HG03469 (cell line): ENCODE measurements around the gene MAP4K5.
"Not testable (repeated sequence)": the region's sequence is repeated elsewhere in the genome, so short reads cannot be mapped to it uniquely, and the experiment has no call there.

Source experiments
- ATAC-seq: cut with Tn5 transposase; IDR thresholded peaks from one replicate; pipeline ENCODE4 v1.9.1; 2021; ENCODE audit warnings: mild to moderate bottlenecking, moderate library complexity, moderate number of reproducible peaks; ENCODE audit not compliant: unreplicated experiment

The MAP4K5 gene

DNA sequence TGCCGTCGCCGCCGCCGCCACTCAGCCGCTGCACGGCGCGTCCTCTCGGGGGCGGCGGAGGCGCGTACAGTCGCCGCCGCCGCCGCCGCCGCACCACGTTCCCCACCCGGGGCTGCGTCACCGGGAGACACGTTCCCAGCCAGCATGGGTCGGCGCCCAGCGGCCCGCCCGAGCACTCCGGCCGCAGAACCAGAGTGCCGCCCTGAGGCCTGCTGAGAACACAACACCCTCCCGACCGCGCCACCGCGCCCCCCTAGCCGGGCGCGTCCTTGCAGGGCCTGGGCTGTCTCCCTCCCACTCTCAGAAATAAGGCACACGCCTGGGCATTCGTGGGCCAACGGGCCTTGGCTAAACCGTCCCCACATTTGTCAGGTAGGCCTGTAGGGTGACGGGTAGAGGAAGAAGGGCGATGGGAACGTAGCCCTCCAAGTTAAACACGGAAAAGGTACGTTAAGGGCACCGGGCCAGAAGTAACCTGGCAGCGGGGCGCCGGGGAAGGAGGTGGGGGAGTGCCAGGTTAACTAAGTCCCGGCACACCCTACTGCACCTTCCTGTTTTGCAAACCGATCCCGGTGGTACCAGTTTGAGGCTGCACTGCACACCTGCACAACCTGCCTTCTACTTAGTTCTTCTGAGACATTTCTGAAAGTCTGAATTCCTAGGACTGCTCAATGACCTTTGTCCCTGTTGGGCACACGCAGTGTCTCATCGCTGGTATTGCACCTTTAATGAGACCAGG lies at the start of gene MAP4K5:
MAP4K5 (minus strand) TSS at position 68 of the 739 bp plus-strand sequence. CDS start 520 bp downstream, outside the sequence.
- peak; percentile 86 for ATAC-seq

DNA sequence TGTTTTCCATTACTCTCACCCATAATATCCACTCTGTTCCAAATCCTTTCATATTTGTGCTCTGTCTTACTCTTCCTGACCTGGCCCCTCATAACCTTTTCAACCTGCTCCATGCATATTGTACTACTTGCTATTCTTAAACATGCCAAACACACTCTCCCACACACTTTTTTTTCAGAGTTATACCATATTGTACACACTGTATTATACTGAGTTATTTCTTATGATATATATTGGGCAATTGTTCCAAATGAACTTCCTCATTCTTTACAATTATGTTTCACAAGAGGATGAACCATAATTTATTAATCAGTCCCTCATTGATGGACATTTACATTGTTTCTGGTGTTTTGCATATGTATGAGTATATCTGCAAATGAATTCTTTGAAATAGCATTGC lies 46.1 kb upstream of the MAP4K5 start:
- no peak for ATAC-seq

DNA sequence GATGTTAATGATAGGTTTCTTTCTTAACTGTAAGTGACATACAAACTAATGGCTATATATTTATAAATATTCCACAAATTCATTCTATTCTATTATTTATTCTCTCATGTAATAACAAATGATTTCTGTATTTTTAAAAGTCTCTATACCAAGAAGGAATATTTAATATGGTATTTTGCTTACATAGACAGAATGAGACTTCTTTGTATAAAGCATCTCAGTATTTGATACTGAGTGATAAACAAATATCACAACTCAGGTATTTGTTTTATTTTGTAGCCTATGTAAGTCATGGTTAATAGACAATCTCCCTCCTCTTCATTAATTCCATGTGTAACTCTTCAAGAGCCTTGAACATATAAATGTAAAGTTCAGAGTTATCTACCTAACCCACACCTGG lies 45.6 kb upstream of the MAP4K5 start:
- ATAC-seq, result no peak

DNA sequence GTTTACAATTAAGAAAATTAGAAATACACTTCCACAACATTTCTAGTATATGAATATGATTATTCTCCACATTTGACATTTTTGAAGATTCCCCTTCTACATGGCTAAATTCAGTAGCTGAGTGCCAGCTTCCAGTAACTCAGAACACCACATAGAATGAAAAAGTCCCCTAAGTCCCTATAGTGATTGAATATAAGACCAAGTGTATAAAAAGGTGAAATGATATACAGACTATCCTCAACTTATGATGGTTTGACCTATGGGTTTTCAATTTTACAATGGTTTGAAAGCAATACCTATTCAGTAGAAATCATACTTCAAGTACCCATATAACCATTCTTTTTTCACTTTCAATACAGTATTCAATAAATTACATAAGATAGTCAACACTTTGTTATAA lies 43.4 kb upstream of the MAP4K5 start:
- ATAC-seq, result no peak

DNA sequence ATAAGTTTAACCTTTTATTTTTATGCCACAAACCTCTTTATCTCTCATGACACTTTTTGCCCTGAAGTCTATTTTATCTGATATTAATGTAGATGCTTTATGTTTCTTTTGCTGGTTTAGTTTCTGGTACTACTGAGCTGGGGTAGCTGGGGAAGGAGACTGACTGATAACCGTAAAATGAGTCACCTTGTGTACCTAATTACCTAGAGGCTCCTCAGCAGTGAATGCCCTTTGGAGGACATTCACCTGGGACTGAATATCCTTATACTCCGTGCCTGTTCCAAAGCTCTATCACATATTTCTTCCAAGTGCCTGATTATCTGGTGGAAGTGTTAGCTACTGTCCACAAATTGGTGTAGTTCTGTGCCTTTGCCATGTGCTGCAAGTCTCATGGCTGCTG lies 41.5 kb upstream of the MAP4K5 start:
- ATAC-seq, result no peak

DNA sequence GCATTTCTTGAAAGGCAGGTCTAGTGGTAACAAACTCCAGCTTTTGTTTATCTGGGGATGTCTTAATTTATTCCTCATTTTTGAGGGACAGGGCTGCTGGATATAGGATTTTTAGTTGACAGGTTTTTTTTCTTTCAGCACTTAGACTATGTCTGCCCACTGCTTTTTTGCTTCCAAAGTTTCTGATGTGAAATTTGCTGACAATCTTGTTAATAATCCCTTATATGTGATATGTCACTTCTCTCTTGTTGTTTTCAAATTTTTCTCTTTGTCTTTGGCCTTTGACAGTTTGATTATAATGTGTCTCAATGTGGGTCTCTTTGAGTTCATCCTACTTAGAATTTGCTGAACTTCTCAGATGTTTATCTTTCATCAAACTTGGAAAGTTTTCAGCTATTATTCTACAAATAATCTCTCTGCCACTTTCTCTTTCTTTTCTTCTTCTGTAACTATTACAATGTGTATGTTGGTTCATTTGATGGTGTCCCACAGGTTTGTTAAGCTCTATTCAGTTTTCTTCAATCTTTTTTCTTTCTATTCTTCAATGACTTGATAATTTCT lies 37.4 kb upstream of the MAP4K5 start:
- no peak for ATAC-seq

DNA sequence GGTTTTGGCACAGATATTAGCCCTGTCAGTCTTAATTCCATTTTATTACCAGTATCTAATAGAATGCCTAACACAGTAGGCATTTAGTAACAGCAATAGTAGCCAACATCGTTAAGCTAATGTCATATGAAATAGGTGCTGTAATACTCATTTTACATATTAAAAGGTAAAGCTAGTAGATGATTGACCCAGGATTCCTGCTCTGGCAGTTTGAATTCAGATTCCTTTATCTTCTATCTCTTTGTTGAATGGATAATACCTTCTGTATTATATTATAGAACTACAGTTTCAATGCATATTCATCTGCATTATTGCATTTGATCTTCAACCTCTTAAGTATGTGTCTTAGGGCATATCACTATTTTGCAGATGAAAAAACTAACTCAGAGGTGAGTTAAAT lies 30.5 kb upstream of the MAP4K5 start:
- no peak for ATAC-seq

DNA sequence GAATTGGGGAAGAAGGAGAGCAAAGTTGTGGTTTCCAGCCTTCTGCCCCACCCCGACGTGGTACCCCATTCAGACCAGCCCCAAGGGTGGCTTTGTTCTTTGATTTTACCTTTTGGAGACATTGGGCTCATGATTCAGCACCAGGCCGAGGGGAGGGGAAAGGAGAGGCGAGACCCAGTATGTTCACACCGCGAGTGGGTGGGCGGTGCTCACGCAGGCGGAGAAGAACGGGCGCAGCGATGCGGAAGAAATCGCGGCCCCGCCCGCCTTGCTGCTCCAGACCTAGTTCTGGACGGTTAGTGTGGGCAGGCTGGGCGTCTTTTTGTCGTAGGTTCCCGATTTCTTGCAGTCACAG lies 28.5 kb upstream of the MAP4K5 start:
- ATAC-seq, result no peak

DNA sequence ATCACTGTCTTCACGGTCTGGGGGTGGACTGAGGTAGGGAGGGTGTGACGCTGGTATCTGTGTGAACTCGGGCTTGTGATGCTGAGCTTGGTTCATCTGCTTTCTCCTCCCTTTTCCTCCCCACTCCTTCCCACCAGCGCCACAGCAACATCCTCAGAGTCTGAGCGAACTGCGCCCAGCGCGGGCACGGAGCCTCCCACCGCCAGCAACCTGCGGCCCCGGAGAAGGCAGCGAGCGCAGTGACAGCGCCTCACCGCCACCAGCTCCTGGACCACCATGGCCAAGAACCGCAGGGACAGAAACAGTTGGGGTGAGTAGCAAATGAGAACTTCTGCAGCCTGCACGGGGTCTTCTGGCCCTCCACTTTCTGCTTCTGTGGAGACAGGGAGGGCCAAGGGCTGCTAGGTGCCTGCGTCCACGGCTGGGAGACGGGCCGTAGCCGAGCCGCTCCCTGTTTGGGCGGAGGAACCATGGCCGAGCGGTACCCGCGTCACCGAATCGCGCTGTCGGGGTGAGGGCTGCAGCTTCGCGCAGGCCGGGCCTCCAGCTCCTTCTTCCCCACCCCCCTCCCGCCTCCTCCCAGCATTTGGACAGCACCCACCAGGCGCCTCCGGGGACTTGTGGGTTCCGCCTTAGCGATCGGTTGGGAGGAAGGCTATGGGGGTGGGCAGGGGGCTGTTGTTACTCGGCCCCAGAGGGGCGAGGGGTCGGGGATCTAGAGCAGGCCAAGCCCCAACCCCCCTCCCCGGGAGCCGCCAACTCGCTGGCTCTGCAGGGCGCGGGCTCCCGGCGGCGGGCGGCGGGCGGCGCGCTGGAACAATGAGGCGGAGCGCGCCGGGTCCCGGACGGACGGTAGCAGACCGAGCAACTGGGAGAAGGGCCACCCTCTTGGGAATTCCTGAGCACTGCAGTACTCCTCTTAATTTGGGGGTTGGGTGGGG lies 27.9 kb upstream of the MAP4K5 start, which contains the start of gene ATL1:
ATL1 (plus strand) TSS at position 156 of the 941 bp plus-strand sequence; CDS start at position 277, 121 bp downstream.
- ATAC-seq, result no peak

DNA sequence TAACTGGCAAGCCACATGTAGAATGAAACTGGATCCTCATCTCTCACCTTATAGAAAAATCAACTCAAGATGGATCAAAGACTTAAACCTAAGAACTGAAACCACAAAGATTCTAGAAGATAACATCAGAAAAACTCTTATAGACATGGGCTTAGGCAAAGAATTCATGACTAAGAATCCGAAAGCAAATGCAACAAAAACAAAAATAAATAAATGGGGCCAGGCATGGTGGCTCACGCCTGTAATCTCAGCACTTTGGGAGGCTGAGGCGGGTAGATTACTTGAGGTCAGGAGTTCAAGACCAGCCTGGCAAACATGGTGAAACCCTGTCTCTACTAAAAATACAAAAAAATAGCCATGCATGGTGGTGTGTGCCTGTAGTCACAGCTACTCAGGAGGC lies 20.4 kb upstream of the MAP4K5 start:
- not testable (repeated sequence) for ATAC-seq

DNA sequence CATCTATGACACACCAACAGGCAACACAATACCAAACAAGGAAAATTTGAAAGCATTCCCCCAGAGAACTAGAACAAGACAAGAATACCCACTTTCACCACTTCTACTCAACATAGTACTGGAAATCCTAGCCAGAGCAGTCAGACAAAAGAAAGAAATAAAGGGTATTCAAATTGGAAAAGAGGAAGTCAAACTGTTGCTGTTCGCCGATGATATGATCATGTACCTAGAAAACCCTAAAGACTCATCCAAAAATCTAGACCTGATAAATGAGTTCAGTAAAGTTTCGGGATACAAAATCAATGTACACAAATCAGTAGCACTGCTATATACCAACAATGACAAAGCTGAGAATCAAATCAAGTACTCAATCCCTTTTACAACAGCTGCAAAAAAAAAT lies 19.5 kb upstream of the MAP4K5 start:
- no peak for ATAC-seq

DNA sequence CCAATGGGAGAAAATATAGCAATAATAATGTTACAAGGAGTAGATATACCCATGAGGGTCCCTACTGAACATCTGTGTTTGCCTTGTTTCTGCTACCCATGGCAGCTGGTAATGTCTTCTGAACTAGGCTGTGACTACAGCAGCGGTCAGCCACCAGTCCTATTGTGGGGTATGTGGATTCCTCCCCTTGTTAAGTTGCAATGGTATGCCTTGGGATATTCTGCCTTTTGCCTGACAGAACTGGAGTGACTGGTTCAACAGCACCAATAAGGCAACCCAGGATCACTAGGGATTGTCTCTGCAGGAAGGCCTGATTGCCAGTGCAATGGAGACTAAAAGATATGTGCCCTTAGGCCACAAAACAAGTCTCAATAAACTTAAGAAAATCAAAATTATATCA lies 17.9 kb upstream of the MAP4K5 start:
- no peak for ATAC-seq

DNA sequence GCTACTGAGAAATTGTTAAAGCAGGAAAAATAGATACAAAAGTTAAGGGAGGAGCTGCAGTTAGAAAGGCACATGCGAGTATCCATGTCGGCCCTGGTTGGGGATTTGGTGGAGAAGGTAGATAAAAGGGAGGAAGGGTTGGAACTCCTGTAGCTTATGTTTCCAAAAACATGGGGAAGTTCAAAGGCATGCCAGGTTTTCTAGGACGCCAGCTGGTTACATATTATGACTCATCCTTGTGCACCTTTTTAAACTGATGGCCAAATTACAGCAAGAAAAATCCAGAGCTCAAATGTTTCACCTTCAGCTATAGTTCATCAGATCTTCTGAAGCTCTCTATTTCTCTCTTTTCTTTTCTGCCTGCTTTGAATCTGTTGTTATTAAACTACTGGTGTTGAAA lies 13.2 kb upstream of the MAP4K5 start:
- no peak for ATAC-seq

DNA sequence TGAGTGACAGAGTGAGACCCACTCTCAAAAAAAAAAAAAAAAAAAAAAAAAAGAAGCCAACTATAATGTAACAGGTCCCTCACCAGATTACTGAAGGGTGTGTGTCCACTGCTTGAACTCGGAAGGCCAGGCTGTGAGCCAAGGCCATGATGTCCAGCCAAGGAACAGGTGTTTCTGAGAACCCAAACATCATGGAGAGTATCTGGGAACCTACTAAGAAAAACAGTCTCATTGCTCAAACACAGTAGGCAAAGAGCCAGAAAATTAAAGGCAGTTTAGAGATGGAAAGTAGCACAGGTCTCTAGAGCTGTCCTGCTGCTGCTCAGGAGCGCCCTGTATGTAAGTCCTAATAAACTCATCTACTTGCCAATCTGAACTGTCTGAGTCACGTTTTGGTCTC lies 12.5 kb upstream of the MAP4K5 start:
- ATAC-seq, result no peak

DNA sequence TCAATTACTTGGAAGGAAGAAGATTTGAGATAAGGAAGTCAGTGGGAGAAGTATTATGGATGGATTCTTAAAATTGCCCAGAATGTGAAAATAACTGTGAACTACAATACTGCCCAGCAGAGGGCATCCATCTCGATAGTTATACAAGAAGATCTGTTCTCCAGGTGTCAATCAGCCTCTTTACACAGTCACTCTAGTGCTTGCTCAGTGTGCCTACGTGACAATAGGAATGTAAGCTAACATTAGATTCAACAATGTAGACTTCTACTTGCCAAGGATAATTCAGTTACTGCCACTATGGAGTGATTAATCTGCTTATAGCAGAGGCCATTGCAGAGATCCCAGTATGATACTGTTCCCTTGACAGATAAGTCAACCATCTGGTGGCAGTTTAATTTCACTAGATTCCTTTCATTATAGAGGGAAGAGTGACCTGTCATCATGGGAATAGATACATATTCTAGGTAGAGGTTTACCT lies 10.6 kb upstream of the MAP4K5 start:
- no peak for ATAC-seq

DNA sequence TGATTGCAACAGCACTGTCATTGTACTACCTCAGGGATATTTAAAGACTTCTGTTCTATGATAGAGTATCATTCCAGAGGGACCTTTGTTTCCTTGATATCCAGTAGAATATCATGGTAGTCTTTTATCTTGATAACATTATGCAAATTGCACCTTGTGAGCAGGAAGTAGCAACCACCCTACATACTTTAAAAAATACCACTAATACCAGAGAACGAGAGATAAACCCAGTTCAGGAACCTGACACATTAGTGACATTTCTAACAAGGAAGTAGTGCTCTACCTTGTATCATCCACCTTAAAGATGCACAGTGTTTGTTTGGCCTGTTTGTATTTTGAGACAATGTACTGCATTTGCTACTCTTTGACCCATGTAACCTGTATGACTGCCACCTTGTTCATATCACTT lies 8.8 kb upstream of the MAP4K5 start:
- ATAC-seq, result no peak

DNA sequence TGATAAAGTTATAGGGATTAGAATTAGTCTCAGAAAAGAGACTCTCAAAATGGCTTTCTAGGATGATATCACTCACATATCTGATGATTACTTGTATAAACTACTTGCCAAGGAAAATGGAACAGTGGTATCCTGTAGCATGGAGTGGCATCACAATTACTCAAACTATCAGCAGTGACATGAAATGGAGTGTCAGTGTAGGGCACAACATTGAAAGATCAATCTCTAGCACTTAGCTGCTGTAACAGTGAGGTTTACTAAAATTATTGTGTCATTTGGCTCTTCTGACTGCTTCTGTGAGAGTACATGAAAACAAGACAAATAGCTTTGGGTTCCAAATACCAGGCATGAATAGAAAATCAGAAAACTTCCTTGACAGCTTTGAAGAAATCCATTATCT lies 6.7 kb upstream of the MAP4K5 start:
- no peak for ATAC-seq

DNA sequence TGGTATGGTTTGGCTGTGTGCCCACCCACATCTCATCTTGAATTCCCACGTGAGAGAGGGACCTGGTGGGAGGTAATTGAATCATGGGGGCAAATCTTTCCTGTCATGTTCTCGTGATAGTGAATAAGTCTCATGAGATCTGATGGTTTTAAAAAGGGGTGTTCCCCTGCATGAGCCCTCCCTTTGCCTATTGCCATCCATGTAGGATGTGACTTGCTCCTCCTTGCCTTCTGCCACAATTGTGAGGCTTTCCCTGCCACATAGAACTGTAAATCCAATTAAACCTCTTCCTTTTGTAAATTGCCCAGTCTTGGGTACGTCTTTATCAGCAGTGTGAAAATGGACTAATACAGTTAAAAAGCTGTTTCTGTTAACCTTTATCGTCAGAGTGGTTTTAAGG lies 5.7 kb upstream of the MAP4K5 start:
- not testable (repeated sequence) for ATAC-seq

DNA sequence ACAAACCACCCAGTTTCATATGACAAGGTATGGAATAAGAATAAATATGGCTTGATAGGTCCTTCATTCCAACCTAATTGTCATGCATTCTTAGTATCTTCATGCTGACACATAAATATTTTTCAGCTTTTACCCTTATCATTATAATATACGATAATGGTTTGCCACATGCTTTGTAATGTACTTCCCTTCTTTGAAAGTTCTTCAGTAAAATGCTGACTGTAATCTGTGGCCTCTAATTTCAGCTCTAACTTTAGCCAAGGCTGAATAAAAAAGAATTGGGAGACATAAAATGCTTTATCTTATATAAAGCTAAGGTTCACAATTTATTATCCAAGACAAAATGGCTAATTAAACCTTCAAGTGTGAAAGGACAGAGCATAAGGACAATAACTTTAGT lies 2.6 kb upstream of the MAP4K5 start:
- ATAC-seq, result no peak

DNA sequence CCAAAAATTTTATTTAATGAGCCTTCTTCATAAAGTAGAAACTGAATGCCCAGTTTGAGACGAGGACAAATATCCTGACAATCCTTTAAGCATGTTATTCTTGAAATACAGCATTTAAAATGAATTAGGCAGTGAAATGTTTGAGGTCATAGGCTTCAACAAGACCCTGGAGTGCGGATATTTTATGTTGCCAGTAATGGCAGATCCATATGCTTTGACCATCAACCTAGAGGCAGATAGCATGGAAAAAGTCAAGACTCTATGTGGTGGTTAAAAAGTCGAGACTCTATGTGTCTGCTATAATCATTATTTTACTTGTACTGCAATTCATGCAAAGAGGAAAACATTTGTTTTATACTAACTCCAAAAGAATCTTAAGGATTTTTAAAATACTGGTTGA lies 2.0 kb upstream of the MAP4K5 start:
- ATAC-seq, result no peak

DNA sequence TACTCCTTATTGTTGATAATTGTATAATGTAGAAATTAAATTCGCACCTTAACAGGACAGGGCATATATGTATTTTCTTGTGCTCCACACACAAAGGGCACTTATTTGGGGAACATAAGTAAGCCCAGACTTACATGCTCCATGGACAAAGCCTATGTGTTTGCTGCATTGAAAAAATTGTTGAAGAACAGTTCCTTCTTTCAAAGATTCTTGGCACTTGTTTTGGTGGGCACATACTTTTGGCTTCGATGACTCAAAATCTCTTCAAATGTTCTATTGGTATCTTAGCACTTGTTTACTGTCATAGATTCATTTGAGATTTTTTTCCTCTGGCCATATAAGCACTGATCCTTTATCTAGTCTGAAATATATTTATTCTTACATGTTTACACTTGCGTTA lies 1.4 kb upstream of the MAP4K5 start:
- no peak for ATAC-seq
